NCI-H1105 (cell line): Measurements from ENCODE around the gene AGBL1.
"Not testable (repeated sequence)": the region's sequence is repeated elsewhere in the genome, so short reads cannot be mapped to it uniquely, and the experiment has no call there.

Experiments
- DNase-seq: peaks from one replicate; lab custom pipeline; 2025; lab: John Stamatoyannopoulos, UW

The AGBL1 gene

GRCh38 chr15:86871964-86872363 is 792.3 kb downstream of the AGBL1 start:
- no peak for DNase-seq

GRCh38 chr15:86872782-86873181 is 793.1 kb downstream of the AGBL1 start:
- no peak for DNase-seq

- DNase-seq, result no peak
Observed at GRCh38 chr15:86875067-86875466, 795.4 kb downstream of the AGBL1 start.

GRCh38 chr15:86876387-86876944 is 796.8 kb downstream of the AGBL1 start:
- no peak for DNase-seq

- no peak for DNase-seq
Observed at GRCh38 chr15:86877171-86877631, 797.5 kb downstream of the AGBL1 start.

GRCh38 chr15:86878844-86879243 is 799.2 kb downstream of the AGBL1 start:
- not testable (repeated sequence) for DNase-seq

GRCh38 chr15:86879250-86880229 is 799.9 kb downstream of the AGBL1 start:
- no peak for DNase-seq

- no peak for DNase-seq
Observed at GRCh38 chr15:86885616-86886015, 805.9 kb downstream of the AGBL1 start.

- DNase-seq, result no peak
Observed at GRCh38 chr15:86892774-86893449, 813.2 kb downstream of the AGBL1 start.

GRCh38 chr15:86894269-86894668 is 814.6 kb downstream of the AGBL1 start:
- DNase-seq, result no peak

GRCh38 chr15:86903642-86904421 is 824.2 kb downstream of the AGBL1 start:
- no peak for DNase-seq

GRCh38 chr15:86905625-86906256 is 826.1 kb downstream of the AGBL1 start:
- no peak for DNase-seq

GRCh38 chr15:86906376-86906775 is 826.7 kb downstream of the AGBL1 start:
- DNase-seq, result no peak

GRCh38 chr15:86911022-86911421 is 831.4 kb downstream of the AGBL1 start:
- no peak for DNase-seq

GRCh38 chr15:86912661-86913060 is 833.0 kb downstream of the AGBL1 start:
- no peak for DNase-seq

GRCh38 chr15:86915811-86916331 is 836.2 kb downstream of the AGBL1 start:
- no peak for DNase-seq

GRCh38 chr15:86916671-86917360 is 837.1 kb downstream of the AGBL1 start:
- DNase-seq, result no peak

- DNase-seq, result no peak
Observed at GRCh38 chr15:86917361-86917671, 837.6 kb downstream of the AGBL1 start.

- no peak for DNase-seq
Observed at GRCh38 chr15:86919581-86919980, 839.9 kb downstream of the AGBL1 start.

- no peak for DNase-seq
Observed at GRCh38 chr15:86929461-86929860, 849.8 kb downstream of the AGBL1 start.

GRCh38 chr15:86932456-86932855 is 852.8 kb downstream of the AGBL1 start:
- DNase-seq, result no peak
